Spleen (tissue), 7 donors: ENCODE results near the gene ZNF697.

Experiments
- POLR2A ChIP-seq, 3 donors: fragments of 450-650 bp; IDR thresholded peaks; one replicate each; pipeline ENCODE4 v1.5.1; 2017; ENCODE audit warnings: antibody characterized with exemption in 3 of 3, mild to moderate bottlenecking in 1 of 3
- POLR2AphosphoS5 ChIP-seq, 3 donors: sonication (generic); formaldehyde crosslinking; IDR thresholded peaks; one replicate each; pipeline ENCODE4 v1.5.1; 2017; ENCODE audit warnings: antibody characterized with exemption in 3 of 3
- TF ChIP-seq, protein P1 (sequence below), 11 experiments: fragments of 200-600 bp in 7 of 11; fragments of 450-650 bp in 4 of 11; sonication (generic) in 4 of 11; IDR thresholded peaks in 8 of 11; conservative IDR thresholded peaks in 3 of 11; 1 replicate in 7 of 11; 2 replicates in 4 of 11; pipeline versions ENCODE4 v1.4.0 to v1.8.0; 2016 to 2021; ENCODE audit warnings: antibody characterized with exemption in 11 of 11, inconsistent platforms in 4 of 11, mild to moderate bottlenecking in 1 of 11
- donor health status: DM: no; HTN: no; CAD: no; lungs with moderate emphysema.
- donor health status: DM: no; HTN: no; CAD: no.
- donor health status: DM: no; HTN: no; CAD: no.

GRCh38 chr1:119689511-119689910 lies 41.4 kb upstream of the ZNF697 start:
- TF ChIP-seq POLR2AphosphoS5 (IDR thresholded peaks at IDR 0.05) (no peak), POLR2A (IDR thresholded peaks at IDR 0.05) (no peak)
- TF ChIP-seq, protein P1, sequence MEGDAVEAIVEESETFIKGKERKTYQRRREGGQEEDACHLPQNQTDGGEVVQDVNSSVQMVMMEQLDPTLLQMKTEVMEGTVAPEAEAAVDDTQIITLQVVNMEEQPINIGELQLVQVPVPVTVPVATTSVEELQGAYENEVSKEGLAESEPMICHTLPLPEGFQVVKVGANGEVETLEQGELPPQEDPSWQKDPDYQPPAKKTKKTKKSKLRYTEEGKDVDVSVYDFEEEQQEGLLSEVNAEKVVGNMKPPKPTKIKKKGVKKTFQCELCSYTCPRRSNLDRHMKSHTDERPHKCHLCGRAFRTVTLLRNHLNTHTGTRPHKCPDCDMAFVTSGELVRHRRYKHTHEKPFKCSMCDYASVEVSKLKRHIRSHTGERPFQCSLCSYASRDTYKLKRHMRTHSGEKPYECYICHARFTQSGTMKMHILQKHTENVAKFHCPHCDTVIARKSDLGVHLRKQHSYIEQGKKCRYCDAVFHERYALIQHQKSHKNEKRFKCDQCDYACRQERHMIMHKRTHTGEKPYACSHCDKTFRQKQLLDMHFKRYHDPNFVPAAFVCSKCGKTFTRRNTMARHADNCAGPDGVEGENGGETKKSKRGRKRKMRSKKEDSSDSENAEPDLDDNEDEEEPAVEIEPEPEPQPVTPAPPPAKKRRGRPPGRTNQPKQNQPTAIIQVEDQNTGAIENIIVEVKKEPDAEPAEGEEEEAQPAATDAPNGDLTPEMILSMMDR (IDR thresholded peaks at IDR 0.05 in 8 of 11, conservative IDR thresholded peaks at IDR 0.05 in 3 of 11), result no peak
